HepG2 (cell line): ENCODE results near the gene FAM222B. TPM values are rescaled to one million over a fixed set of nuclear protein-coding genes. Genes with fewer than 3 reads are reported as not detected.

ENCODE experiments used
- BATF2 ChIP-seq: sonication (generic); formaldehyde crosslinking; IDR thresholded peaks from 2 replicates; pipeline ENCODE4 v1.8.0; 2022; ENCODE audit warnings: mild to moderate bottlenecking, missing genetic modification reagents, moderate library complexity
- BCLAF1 ChIP-seq: fragments of 450-650 bp; IDR thresholded peaks from 2 replicates; pipeline ENCODE4 v1.6.1; 2017; ENCODE audit warnings: mild to moderate bottlenecking
- E2F2 ChIP-seq: sonication (generic); formaldehyde crosslinking; IDR thresholded peaks from 2 replicates; pipeline ENCODE4 v1.4.0; 2020; ENCODE audit warnings: missing genetic modification reagents, borderline replicate concordance
- FIP1L1 ChIP-seq: fragments of 200-400 bp; formaldehyde crosslinking; IDR thresholded peaks from 2 replicates; pipeline ENCODE4 v1.6.1; 2018; ENCODE audit warnings: low read depth, mild to moderate bottlenecking, low read length, moderate library complexity, borderline replicate concordance; ENCODE audit not compliant: insufficient read depth
- FOSL1 ChIP-seq: sonication (generic); formaldehyde crosslinking; IDR thresholded peaks from 2 replicates; pipeline ENCODE4 v1.9.0; 2021; ENCODE audit warnings: missing genetic modification reagents, borderline replicate concordance
- GATAD1 ChIP-seq: IDR thresholded peaks from 2 replicates; pipeline ENCODE4 v1.6.1; 2016; ENCODE audit warnings: missing genetic modification reagents, missing compliant biosample characterization
- HDAC2 ChIP-seq: sonication (generic); formaldehyde crosslinking; IDR thresholded peaks from 2 replicates; pipeline ENCODE4 v1.4.0; 2020; ENCODE audit warnings: missing genetic modification reagents
- HDAC6 ChIP-seq: fragments of 200-600 bp; sonication (generic); IDR thresholded peaks from 2 replicates; pipeline ENCODE4 v1.7.0; 2017; ENCODE audit warnings: mild to moderate bottlenecking, antibody characterized with exemption, low read length, low read depth
- HMG20B ChIP-seq: conservative IDR thresholded peaks from 2 replicates; pipeline ENCODE4 v1.6.1; 2016; ENCODE audit warnings: missing genetic modification reagents, missing compliant biosample characterization
- KDM5A ChIP-seq: fragments of 200-600 bp; sonication (generic); IDR thresholded peaks from 2 replicates; pipeline ENCODE4 v1.7.0; 2018; ENCODE audit warnings: antibody characterized with exemption, mild to moderate bottlenecking, low read length, borderline replicate concordance
- MBD4 ChIP-seq: IDR thresholded peaks from 2 replicates; pipeline ENCODE4 v1.6.1; 2012; ENCODE audit warnings: low read length, inconsistent platforms, borderline replicate concordance
- PHF5A ChIP-seq: IDR thresholded peaks from one replicate; pipeline ENCODE4 v1.6.1; 2018; ENCODE audit warnings: low read depth, missing genetic modification reagents; ENCODE audit not compliant: unreplicated experiment
- SP140L ChIP-seq: sonication (generic); formaldehyde crosslinking; IDR thresholded peaks from 2 replicates; pipeline ENCODE4 v1.4.0; 2020; ENCODE audit warnings: missing genetic modification reagents, borderline replicate concordance
- ZBED4 ChIP-seq: sonication (generic); formaldehyde crosslinking; IDR thresholded peaks from 2 replicates; pipeline ENCODE4 v1.4.0; 2020; ENCODE audit warnings: missing genetic modification reagents, borderline replicate concordance
- ZEB1 ChIP-seq: IDR thresholded peaks from 2 replicates; pipeline ENCODE4 v1.6.1; 2012; ENCODE audit warnings: mild to moderate bottlenecking, low read depth, inconsistent platforms; ENCODE audit not compliant: insufficient replicate concordance
- ZFP1 ChIP-seq: IDR thresholded peaks from 2 replicates; pipeline ENCODE4 v1.6.1; 2016
- ZNF10 ChIP-seq: sonication (generic); formaldehyde crosslinking; IDR thresholded peaks from 2 replicates; pipeline ENCODE4 v1.4.0; 2020; ENCODE audit warnings: mild to moderate bottlenecking, low read depth, missing genetic modification reagents, borderline replicate concordance
- ZNF329 ChIP-seq: sonication (generic); formaldehyde crosslinking; IDR thresholded peaks from 2 replicates; pipeline ENCODE4 v1.9.0; 2021; ENCODE audit warnings: low read depth, mild to moderate bottlenecking, missing genetic modification reagents
- ZNF350 ChIP-seq: sonication (generic); formaldehyde crosslinking; IDR thresholded peaks from 2 replicates; pipeline ENCODE4 v1.4.0; 2020; ENCODE audit warnings: mild to moderate bottlenecking, low read depth, missing genetic modification reagents, borderline replicate concordance
- ZNF768 ChIP-seq: sonication (generic); formaldehyde crosslinking; IDR thresholded peaks from 2 replicates; pipeline ENCODE4 v1.4.0; 2020; ENCODE audit warnings: missing genetic modification reagents
- polyA plus RNA-seq, 8 experiments: library from polyadenylated mRNA; depleted of rRNA in 3 of 8; stranded (reverse) in 7 of 8; unstranded in 1 of 8; fragments of >200 nt; fragmentation: Illumina TruSeq in 4 of 8; extraction: Trizol in 4 of 8; gene quantifications; 2 replicates each; pipeline versions ENCODE4 v1.2.1 to v1.2.3, GENCODE V29; 2011 to 2016; ENCODE audit warnings: low read depth in 4 of 8, missing spikeins in 1 of 8, mixed read lengths in 1 of 8; ENCODE audit not compliant: insufficient read depth in 1 of 8
- total RNA-seq, 5 experiments: library from RNA; depleted of rRNA; stranded (reverse); fragments of >200 nt; fragmentation: Illumina TruSeq; extraction: Trizol; gene quantifications; 2 replicates each; pipeline ENCODE4 v1.2.3, GENCODE V29; 2016; ENCODE audit warnings: low read depth in 1 of 5

Gene FAM222B
- total and polyA plus RNA-seq, 2 of the 13 experiments (the other 11 are each of a cell fraction or from before 2014, with no cell fraction given) = 3.5 to 7.3 TPM

- TF ChIP-seq ZBED4 (CRISPR knock-in tag) (no peak), GATAD1 (CRISPR knock-in tag) (no peak), BCLAF1 (no peak), HDAC2 (CRISPR knock-in tag) (no peak), HMG20B (CRISPR knock-in tag) (no peak), BATF2 (CRISPR knock-in tag) (no peak), KDM5A (no peak), ZNF10 (CRISPR knock-in tag) (no peak), MBD4 (no peak), PHF5A (CRISPR knock-in tag) (no peak), FOSL1 (no peak), E2F2 (CRISPR knock-in tag) (no peak), ZNF768 (no peak; the same call in 1 of the 2 replicates), FIP1L1 (no peak), ZNF350 (CRISPR knock-in tag) (no peak), ZEB1 (no peak), SP140L (CRISPR knock-in tag) (no peak), HDAC6 (no peak), ZFP1 (CRISPR knock-in tag) (no peak), ZNF329 (CRISPR knock-in tag) (no peak; the same call in 1 of the 2 replicates)
These were observed 99.1 kb downstream of the FAM222B start, which contains the start of gene TRAF4 (continued) for GRCh38 chr17:28743243-28744103.
